Memory B cell (primary cell): ENCODE results near the gene C11orf97.
"Not testable (repeated sequence)": the region's sequence is repeated elsewhere in the genome, so short reads cannot be mapped to it uniquely, and the experiment has no call there.

Experiments used
- ATAC-seq: fragments of 150-1000 bp; cut with Tn5 transposase; 2 replicates; pipeline ENCODE4 v1.10.0; 2021; ENCODE audit warnings: low read depth, mild to moderate bottlenecking, moderate library complexity
- DNase-seq, 2 donors: peaks; one replicate each; pipeline ENCODE4 v3.0.0; 2022; ENCODE audit warnings: low spot score in 2 of 2
- H3K27ac Mint-ChIP-seq: one replicate; pipeline ENCODE4 v1.8.0; 2022; ENCODE audit warnings: mild to moderate bottlenecking, moderate library complexity, mixed read lengths
- H3K27me3 Mint-ChIP-seq: one replicate; pipeline ENCODE4 v1.8.0; 2022; ENCODE audit warnings: mixed read lengths
- H3K36me3 Mint-ChIP-seq: one replicate; pipeline ENCODE4 v1.8.0; 2022; ENCODE audit warnings: mild to moderate bottlenecking, mixed read lengths
- H3K4me1 Mint-ChIP-seq: one replicate; pipeline ENCODE4 v1.8.0; 2022; ENCODE audit warnings: mixed read lengths
- H3K4me3 Mint-ChIP-seq: one replicate; pipeline ENCODE4 v1.8.0; 2022; ENCODE audit warnings: mild to moderate bottlenecking, moderate library complexity, mixed read lengths
- H3K9me3 Mint-ChIP-seq: one replicate; pipeline ENCODE4 v1.8.0; 2022; ENCODE audit warnings: mixed read lengths

C11orf97 gene

DNA sequence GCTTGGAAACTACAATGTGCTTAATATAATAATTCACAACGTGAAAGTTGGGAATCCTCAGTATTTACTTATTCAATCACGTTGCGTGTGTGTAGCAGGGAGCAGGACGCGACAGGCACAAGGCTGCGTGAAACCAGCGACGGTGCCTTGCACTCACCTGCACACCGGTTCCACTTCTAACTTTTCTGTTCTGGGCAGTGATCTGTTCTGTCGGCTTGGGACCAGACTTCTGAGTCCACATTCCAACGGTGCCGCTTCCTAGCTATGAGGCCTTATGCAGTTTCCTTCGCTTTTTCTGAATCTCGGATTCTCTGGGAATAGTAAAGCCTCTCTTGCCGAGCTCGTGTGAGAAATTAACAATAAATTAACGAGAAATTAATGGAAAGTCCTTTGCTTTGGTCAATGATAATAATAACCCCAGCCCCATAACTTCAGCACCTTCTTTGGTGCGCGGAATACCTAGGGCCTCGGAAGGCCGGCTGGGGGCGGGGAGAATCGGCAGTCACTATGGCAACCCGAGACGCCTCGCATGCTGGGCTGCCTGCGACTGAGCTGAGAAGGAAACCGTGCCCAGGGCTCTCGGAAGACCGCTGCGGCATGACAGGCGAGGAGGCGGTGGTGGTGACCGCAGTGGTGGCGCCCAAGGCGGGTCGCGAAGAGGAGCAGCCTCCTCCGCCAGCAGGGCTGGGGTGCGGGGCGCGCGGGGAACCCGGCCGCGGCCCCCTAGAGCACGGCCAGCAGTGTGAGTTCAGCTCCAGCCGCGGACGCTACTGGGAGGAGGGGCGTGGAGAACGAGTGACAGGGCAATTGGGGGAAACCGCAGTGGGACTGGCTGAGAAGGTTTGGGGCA lies at the start of gene C11orf97:
Gene C11orf97, plus strand, starts transcription at position 530 of the 850 bp plus-strand sequence. Its CDS starts 68 bp downstream, at position 598.
- H3K27ac Mint-ChIP-seq = no peak within 1 kb of the TSS
- ATAC-seq (peak; percentile 70), DNase-seq (peak in 1 of 2 donors; percentile 13)
- no peaks in the 10 kb centered on the region for H3K36me3 Mint-ChIP-seq
- peaks cover 12% of the 10 kb centered on the region for H3K27me3 Mint-ChIP-seq
- peak within 1 kb of the TSS; percentile 84 for H3K4me3 Mint-ChIP-seq
- peaks cover 5% of the 10 kb centered on the region for H3K4me1 Mint-ChIP-seq
- H3K9me3 Mint-ChIP-seq = no peaks in the 10 kb centered on the region

- H3K27ac Mint-ChIP-seq = no peak overlapping the region
- DNase-seq (no peak), ATAC-seq (no peak)
- H3K36me3 Mint-ChIP-seq = peaks cover 42% of the 10 kb centered on the region
- no peak overlapping the region for H3K4me3 Mint-ChIP-seq
- H3K27me3 Mint-ChIP-seq = no peaks in the 10 kb centered on the region
- peaks cover 11% of the 10 kb centered on the region for H3K4me1 Mint-ChIP-seq
- H3K9me3 Mint-ChIP-seq = no peaks in the 10 kb centered on the region
These were observed 42.8 kb upstream of the C11orf97 start for GRCh38 chr11:94469416-94469815.

DNA sequence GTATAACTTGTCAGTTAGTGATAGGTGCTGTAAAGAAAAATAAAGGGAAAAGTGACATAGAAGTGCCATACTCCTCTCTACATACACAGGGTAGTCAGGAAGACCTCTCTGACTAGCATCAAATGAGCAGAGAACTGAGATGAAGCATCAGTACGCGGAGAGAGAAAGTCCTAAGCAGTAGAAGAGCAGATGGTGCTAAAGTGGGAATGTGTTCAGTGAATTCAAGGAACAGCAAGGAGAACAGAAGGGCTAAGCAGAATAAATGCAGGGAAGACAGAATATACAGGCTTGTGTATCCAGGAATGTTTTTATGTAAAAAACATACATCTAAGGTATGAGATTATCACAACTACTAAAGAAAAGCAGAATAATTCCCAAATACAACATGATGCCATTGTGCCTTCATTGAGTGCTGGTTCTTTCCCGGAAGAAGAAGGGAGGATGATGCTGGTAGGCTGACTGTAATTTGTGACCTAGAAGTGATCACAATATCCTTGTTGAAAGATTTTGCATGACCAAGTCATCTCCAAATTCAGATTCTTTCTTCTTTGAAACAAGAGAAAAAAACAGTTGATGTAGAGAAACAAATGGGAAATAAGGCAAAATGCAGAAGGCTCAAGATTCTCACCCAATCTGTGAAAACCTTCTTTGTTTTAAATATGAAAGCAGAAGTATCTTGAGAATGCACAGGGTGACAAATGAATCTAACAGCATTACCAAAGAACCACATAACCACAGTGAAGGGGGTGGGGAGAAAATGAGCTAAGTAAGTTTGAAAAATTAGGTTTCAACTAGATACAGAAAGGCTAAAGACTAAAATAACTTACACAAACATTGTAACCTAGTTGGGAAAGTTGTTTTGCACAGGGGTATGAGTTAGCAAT lies 39.1 kb upstream of the C11orf97 start:
- Mint-ChIP-seq H3K4me1 (peaks cover 16% of the 10 kb centered on the region), H3K27me3 (no peaks in the 10 kb centered on the region), H3K36me3 (peaks cover 39% of the 10 kb centered on the region), H3K9me3 (no peaks in the 10 kb centered on the region), H3K27ac (peak overlapping the region; percentile 33), H3K4me3 (no peak overlapping the region)
- ATAC-seq (peak; percentile 68), DNase-seq (no peak)

- Mint-ChIP-seq H3K4me1 (peaks cover 18% of the 10 kb centered on the region), H3K9me3 (no peaks in the 10 kb centered on the region), H3K27ac (no peak overlapping the region), H3K36me3 (peaks cover 43% of the 10 kb centered on the region), H3K4me3 (no peak overlapping the region), H3K27me3 (no peaks in the 10 kb centered on the region)
- DNase-seq (no peak), ATAC-seq (no peak)
These were observed 34.6 kb upstream of the C11orf97 start for GRCh38 chr11:94477624-94478023.

DNA sequence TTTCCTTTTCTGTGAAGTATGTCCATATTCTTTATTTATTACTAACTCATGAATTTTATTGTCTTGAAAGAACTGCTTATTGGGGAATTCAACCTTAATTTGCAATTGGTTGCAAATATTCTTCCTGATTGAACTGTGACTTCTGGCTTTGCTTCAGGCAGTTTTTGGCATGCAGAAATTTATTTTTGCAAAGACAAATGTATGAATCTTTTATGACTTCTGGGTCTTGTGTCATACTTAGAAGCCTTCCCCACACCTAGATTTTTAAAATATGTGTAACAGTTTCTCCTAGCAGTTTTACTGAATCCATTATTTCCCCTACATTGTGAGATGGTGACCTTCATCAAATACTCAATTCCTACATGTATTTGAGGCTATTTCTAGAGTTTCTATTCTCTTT lies 30.9 kb upstream of the C11orf97 start:
- DNase-seq = no peak
- no peak overlapping the region for H3K27ac Mint-ChIP-seq
- peaks cover 41% of the 10 kb centered on the region for H3K36me3 Mint-ChIP-seq
- H3K4me1 Mint-ChIP-seq = peaks cover 6% of the 10 kb centered on the region
- H3K9me3 Mint-ChIP-seq = no peaks in the 10 kb centered on the region
- H3K27me3 Mint-ChIP-seq = no peaks in the 10 kb centered on the region
- no peak for ATAC-seq
- no peak overlapping the region for H3K4me3 Mint-ChIP-seq

DNA sequence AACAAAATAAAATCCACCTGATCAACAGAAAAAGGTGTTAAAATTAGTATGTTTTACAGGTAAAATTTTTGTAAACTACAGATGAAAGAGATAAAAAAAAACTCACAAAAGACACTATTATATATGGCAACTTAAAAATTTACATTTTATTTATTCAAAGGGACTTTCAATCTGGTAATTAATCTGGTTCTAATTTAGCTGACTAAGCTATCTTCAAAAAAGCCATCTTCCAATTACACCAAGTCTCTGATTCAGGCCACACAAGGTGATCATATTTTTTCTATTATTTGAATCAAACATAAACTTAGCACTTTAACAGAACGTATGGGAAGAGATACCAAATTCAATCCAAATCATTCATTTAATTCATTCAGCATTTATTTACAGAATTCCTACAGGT lies 26.2 kb upstream of the C11orf97 start:
- no peaks in the 10 kb centered on the region for H3K9me3 Mint-ChIP-seq
- ATAC-seq = no peak
- no peaks in the 10 kb centered on the region for H3K27me3 Mint-ChIP-seq
- peaks cover 3% of the 10 kb centered on the region for H3K4me1 Mint-ChIP-seq
- no peak for DNase-seq
- H3K36me3 Mint-ChIP-seq = peaks cover 55% of the 10 kb centered on the region
- H3K27ac Mint-ChIP-seq = no peak overlapping the region
- H3K4me3 Mint-ChIP-seq = no peak overlapping the region

- H3K4me1 Mint-ChIP-seq = peaks cover 12% of the 10 kb centered on the region
- H3K9me3 Mint-ChIP-seq = no peaks in the 10 kb centered on the region
- peak within 1 kb of the TSS; percentile 95 for H3K4me3 Mint-ChIP-seq
- DNase-seq (peak; percentile 91 to 97), ATAC-seq (peak; percentile 98)
- H3K36me3 Mint-ChIP-seq = peaks cover 20% of the 10 kb centered on the region
- peak within 1 kb of the TSS; percentile 97 for H3K27ac Mint-ChIP-seq
- no peaks in the 10 kb centered on the region for H3K27me3 Mint-ChIP-seq
These were observed 18.8 kb upstream of the C11orf97 start, which contains the start of the genes ANKRD49 and MRE11 for GRCh38 chr11:94493281-94494125. TSS of gene ANKRD49 (plus strand) at chr11:94493984. CDS start at chr11:94496694, 2,710 bp downstream. TSS of gene MRE11 (minus strand) at chr11:94493844. CDS start at chr11:94492801, 1,043 bp downstream.

- peaks cover 15% of the 10 kb centered on the region for H3K36me3 Mint-ChIP-seq
- H3K4me3 Mint-ChIP-seq = peak overlapping the region; percentile 95
- H3K27ac Mint-ChIP-seq = peak overlapping the region; percentile 97
- no peak for DNase-seq
- H3K27me3 Mint-ChIP-seq = no peaks in the 10 kb centered on the region
- H3K9me3 Mint-ChIP-seq = no peaks in the 10 kb centered on the region
- ATAC-seq = peak; percentile 57
- H3K4me1 Mint-ChIP-seq = peaks cover 14% of the 10 kb centered on the region
These were observed 18.1 kb upstream of the C11orf97 start for GRCh38 chr11:94494126-94494680.

- ATAC-seq (no peak), DNase-seq (no peak)
- Mint-ChIP-seq H3K27me3 (no peaks in the 10 kb centered on the region), H3K4me1 (peaks cover 6% of the 10 kb centered on the region), H3K36me3 (peaks cover 15% of the 10 kb centered on the region), H3K4me3 (no peak overlapping the region), H3K27ac (no peak overlapping the region), H3K9me3 (no peaks in the 10 kb centered on the region)
These were observed 12.1 kb upstream of the C11orf97 start for GRCh38 chr11:94500181-94500580.

DNA sequence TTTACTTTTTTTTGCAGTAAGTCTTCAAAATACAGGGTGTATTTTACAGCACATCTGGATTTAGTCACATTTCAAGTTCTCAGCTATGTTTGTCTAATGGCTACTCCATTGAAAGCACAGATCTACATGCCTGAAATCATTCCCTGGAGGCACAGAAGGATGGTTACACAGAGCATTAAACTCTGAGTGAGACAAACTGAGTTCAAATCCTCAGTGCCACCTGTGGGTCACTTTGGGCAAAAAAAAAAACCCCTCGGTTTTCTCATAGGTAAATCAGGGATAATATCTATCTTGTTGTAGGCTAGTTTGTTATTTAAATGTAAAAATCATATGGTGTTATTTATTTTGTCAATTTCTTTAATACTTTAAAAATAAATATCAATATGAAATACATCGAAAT lies 10.7 kb upstream of the C11orf97 start:
- Mint-ChIP-seq H3K27ac (no peak overlapping the region), H3K36me3 (peaks cover 15% of the 10 kb centered on the region), H3K9me3 (no peaks in the 10 kb centered on the region), H3K4me1 (peaks cover 4% of the 10 kb centered on the region), H3K27me3 (no peaks in the 10 kb centered on the region), H3K4me3 (no peak overlapping the region)
- DNase-seq = no peak
- no peak for ATAC-seq

GRCh38 chr11:94504689-94505293 lies 7.5 kb upstream of the C11orf97 start:
- ATAC-seq = peak; percentile 37

GRCh38 chr11:94506513-94506912 lies 5.7 kb upstream of the C11orf97 start:
- ATAC-seq, H3K4me3 Mint-ChIP-seq, H3K4me1 Mint-ChIP-seq, H3K27me3 Mint-ChIP-seq, H3K27ac Mint-ChIP-seq, H3K36me3 Mint-ChIP-seq, H3K9me3 Mint-ChIP-seq, DNase-seq: not testable (repeated sequence)

More at GRCh38 chr11:94504689-94505293, 7.5 kb upstream of the C11orf97 start:
- H3K36me3 Mint-ChIP-seq = peaks cover 6% of the 10 kb centered on the region
- H3K9me3 Mint-ChIP-seq = no peaks in the 10 kb centered on the region
- no peaks in the 10 kb centered on the region for H3K27me3 Mint-ChIP-seq
- H3K4me3 Mint-ChIP-seq = no peak overlapping the region
- DNase-seq = peak in 1 of 2 donors; percentile 40
- H3K27ac Mint-ChIP-seq = no peak overlapping the region
- H3K4me1 Mint-ChIP-seq = no peaks in the 10 kb centered on the region

DNA sequence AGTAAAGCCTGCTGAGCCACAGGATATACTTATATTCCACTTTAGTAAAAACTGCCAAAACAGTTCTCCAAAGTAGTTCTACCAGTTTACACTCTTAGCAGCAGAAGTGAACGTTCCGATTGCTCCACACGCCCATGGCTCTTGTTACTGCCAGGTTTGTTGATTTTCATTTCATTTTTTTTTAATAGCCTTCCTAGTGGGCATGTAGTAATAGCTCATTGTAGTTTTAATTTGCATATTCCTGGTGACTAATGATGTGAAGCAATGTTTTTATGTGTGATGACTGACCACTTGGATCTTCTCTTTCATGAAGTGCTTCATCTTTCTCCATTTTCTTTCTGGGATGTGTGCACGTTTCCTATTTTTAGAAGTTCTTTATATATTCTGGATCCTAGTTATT lies 4.8 kb upstream of the C11orf97 start:
- no peak for ATAC-seq
- peaks cover 3% of the 10 kb centered on the region for H3K4me1 Mint-ChIP-seq
- H3K9me3 Mint-ChIP-seq = no peaks in the 10 kb centered on the region
- no peak for DNase-seq
- no peak overlapping the region for H3K4me3 Mint-ChIP-seq
- peaks cover 2% of the 10 kb centered on the region for H3K36me3 Mint-ChIP-seq
- H3K27me3 Mint-ChIP-seq = peaks cover 5% of the 10 kb centered on the region
- H3K27ac Mint-ChIP-seq = no peak overlapping the region
